Chondrocyte (in vitro differentiated cells): Measurements from ENCODE around the gene PLIN5. TPM values are rescaled to one million over a fixed set of nuclear protein-coding genes. Genes with fewer than 3 reads are reported as not detected.

ENCODE experiments used
- DNase-seq: peaks from one replicate; pipeline ENCODE4 v3.0.0; 2021; ENCODE audit warnings: mixed read lengths, low spot score
- H3K27ac Mint-ChIP-seq: one replicate; pipeline ENCODE4 v1.8.0; 2021; ENCODE audit warnings: mild to moderate bottlenecking, moderate library complexity, mixed read lengths; ENCODE audit not compliant: unreplicated experiment
- H3K27me3 Mint-ChIP-seq: 2 replicates; pipeline ENCODE4 v1.8.0; 2021; ENCODE audit warnings: low read depth, mixed read lengths
- H3K36me3 Mint-ChIP-seq: 2 replicates; pipeline ENCODE4 v1.8.0; 2021; ENCODE audit warnings: low read depth, mixed read lengths
- H3K4me1 Mint-ChIP-seq: 2 replicates; pipeline ENCODE4 v1.8.0; 2021; ENCODE audit warnings: low read depth, mild to moderate bottlenecking, mixed read lengths
- H3K4me3 Mint-ChIP-seq: one replicate; pipeline ENCODE4 v1.8.0; 2021; ENCODE audit warnings: mild to moderate bottlenecking, moderate library complexity, mixed read lengths; ENCODE audit not compliant: unreplicated experiment
- H3K9me3 Mint-ChIP-seq: 2 replicates; pipeline ENCODE4 v1.8.0; 2021; ENCODE audit warnings: low read depth, mixed read lengths
- CTCF ChIP-seq: fragments of 200-600 bp; sonication (generic); IDR thresholded peaks from 2 replicates; pipeline ENCODE4 v1.5.0; 2021; ENCODE audit warnings: antibody characterized with exemption, mild to moderate bottlenecking, moderate library complexity
- total RNA-seq: library from RNA; stranded (reverse); gene quantifications from 3 replicates; pipeline ENCODE4 v1.2.1, GENCODE V29; 2021

Gene PLIN5
- total RNA-seq, 1 donor from 2014 or later, result not detected

DNA sequence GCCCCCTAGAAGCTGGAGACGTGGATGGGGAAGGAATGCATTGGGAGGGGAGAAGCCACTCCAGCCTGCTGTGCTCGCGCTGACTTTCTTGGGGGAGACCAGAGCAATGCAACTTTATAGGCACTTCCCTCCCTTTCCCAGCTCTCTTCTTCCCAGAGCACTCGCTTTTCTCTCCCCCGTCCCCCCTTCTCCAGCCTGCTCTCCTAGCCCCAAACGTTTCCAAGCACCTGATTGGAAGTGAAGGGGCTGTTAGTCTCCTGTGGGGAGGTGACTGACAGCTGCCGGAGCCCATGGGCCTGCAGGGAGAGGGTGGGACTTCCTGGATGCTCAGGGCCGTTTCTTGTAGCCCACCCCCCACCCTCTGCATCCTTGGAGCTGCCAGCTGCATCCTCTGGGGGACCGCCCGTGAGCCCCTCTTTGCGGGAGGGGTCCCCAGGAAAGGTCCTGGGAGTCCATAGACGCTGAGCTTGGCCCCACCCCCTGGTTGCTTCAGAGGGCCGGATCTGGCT lies 60.5 kb downstream of the PLIN5 start:
- Mint-ChIP-seq H3K4me3 (peak overlapping the region; percentile 87), H3K27ac (peak overlapping the region; percentile 89), H3K36me3 (peaks cover 5% of the 10 kb centered on the region), H3K4me1 (peaks cover 21% of the 10 kb centered on the region), H3K27me3 (no peaks in the 10 kb centered on the region), H3K9me3 (no peaks in the 10 kb centered on the region)
- TF ChIP-seq CTCF, result no peak
- no peak for DNase-seq

- Mint-ChIP-seq H3K9me3 (no peaks in the 10 kb centered on the region), H3K27me3 (no peaks in the 10 kb centered on the region), H3K36me3 (peaks cover 5% of the 10 kb centered on the region), H3K27ac (peak overlapping the region; percentile 89), H3K4me3 (peak overlapping the region; percentile 87), H3K4me1 (peaks cover 21% of the 10 kb centered on the region)
- DNase-seq, result no peak
- no peak for TF ChIP-seq CTCF
Observed at GRCh38 chr19:4473763-4474513, 61.1 kb downstream of the PLIN5 start.

DNA sequence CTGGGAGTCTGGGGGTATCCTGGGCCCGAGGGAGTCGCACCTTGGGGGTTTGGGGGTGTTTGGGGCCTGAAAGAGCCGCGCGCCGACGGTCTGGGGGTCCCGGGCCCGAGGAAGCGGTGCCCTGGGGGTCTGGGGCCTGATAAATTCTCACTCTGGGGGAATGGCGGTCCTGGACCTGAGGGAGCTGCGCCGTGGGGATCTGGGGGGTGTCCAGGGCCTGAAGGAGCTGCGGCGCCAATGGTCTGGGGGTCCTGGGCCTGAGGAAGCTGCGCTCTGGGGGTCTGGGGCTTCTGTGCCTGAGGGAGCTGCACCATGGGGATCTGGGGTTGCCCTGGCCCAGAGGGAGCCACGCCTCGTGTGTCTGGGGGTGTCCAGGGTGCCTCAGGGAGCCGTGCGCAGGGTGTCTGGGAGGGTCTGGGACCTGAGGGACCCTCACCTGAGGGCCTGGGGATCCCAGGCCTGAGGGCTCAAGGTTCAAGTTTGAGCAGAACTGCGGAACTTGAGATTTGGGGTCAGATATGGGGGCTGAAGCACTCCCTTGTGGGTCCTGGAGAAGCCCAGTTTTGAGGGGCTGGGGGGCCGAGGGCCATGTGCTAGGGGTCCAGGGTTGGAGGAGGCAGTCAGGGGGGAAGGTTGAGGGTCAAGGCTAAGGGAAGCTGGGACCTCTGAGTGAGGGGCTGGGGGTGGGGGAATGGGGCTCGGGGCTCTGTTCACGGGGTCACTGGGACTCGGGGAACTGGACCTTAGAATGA lies 61.8 kb downstream of the PLIN5 start:
- Mint-ChIP-seq H3K4me3 (peak overlapping the region; percentile 87), H3K9me3 (no peaks in the 10 kb centered on the region), H3K36me3 (peaks cover 5% of the 10 kb centered on the region), H3K4me1 (peaks cover 21% of the 10 kb centered on the region), H3K27ac (peak overlapping the region; percentile 89), H3K27me3 (no peaks in the 10 kb centered on the region)
- TF ChIP-seq CTCF, result no peak
- DNase-seq, result no peak

Other genes with a start within 250 kb of the PLIN5 start
- not detected in 3 replicates for gene TMIGD2, start 232.8 kb downstream of the PLIN5 start, total RNA-seq
- 8.8 to 13.7 TPM (median 11.6 TPM) in 3 replicates for gene FSD1, start 230.6 kb downstream of the PLIN5 start, total RNA-seq
- 0.85 to 2.0 TPM (median 1.0 TPM) in 3 replicates for gene STAP2, start 196.4 kb downstream of the PLIN5 start, total RNA-seq
- 13.6 to 14.9 TPM (median 14.1 TPM) in 3 replicates for gene MPND, start 191.7 kb downstream of the PLIN5 start, total RNA-seq
- 96.3 to 103 TPM (median 96.6 TPM) in 3 replicates for gene SH3GL1, start 134.7 kb downstream of the PLIN5 start, total RNA-seq
- 6.6 to 20.5 TPM (median 7.1 TPM) in 3 replicates for gene CHAF1A, start 132.6 kb downstream of the PLIN5 start, total RNA-seq
- 83.7 to 90.2 TPM (median 86.9 TPM) in 3 replicates for gene UBXN6, start 77.4 kb downstream of the PLIN5 start, total RNA-seq
- 50.0 to 66.5 TPM (median 51.7 TPM) in 3 replicates for gene HDGFL2, start 62.9 kb downstream of the PLIN5 start, total RNA-seq
- 0.05 TPM in 2 of 3 replicates, not detected in the other for gene PLIN4, start 16.7 kb downstream of the PLIN5 start, total RNA-seq
- gene LRG1, start 4.8 kb upstream of the PLIN5 start, total RNA-seq, result not detected in 3 replicates
- gene SEMA6B, start 24.5 kb upstream of the PLIN5 start, total RNA-seq, result 4.2 to 5.3 TPM (median 4.3 TPM) in 3 replicates
- 2.0 to 4.2 TPM (median 3.9 TPM) in 3 replicates for gene TNFAIP8L1, start 104.3 kb upstream of the PLIN5 start, total RNA-seq
- 124 to 130 TPM (median 124 TPM) in 3 replicates for gene MYDGF, start 135.1 kb upstream of the PLIN5 start, total RNA-seq
- 31.5 to 41.5 TPM (median 38.7 TPM) in 3 replicates for gene DPP9, start 188.6 kb upstream of the PLIN5 start, total RNA-seq